Keratinocyte (primary cell): Measurements from ENCODE around the gene RNASE13. TPM values are rescaled to one million over a fixed set of nuclear protein-coding genes. Genes with fewer than 3 reads are reported as not detected.

Experiments used
- DNase-seq: peaks from one replicate; pipeline ENCODE4 v3.0.0-alpha.2; 2011; ENCODE audit warnings: low read depth, missing footprints, low spot score
- FAIRE-seq: peaks from 2 replicates; lab custom pipeline; 2011; peaks lifted over from hg19 to GRCh38; lab: Jason Lieb, UNC
- H2AFZ ChIP-seq: 2 replicates; pipeline ENCODE4 v1.6.0; 2012; ENCODE audit warnings: low read length, control low read depth, inconsistent platforms; ENCODE audit not compliant: control insufficient read depth
- H3K27ac ChIP-seq: 2 replicates; pipeline ENCODE4 v1.5.1; 2011; ENCODE audit warnings: low read length; ENCODE audit not compliant: control insufficient read depth, insufficient read depth
- H3K27me3 ChIP-seq: 3 replicates; pipeline ENCODE4 v1.6.0; 2011; ENCODE audit warnings: low read length; ENCODE audit not compliant: control insufficient read depth, insufficient read depth; ENCODE audit errors: extremely low read depth
- H3K36me3 ChIP-seq, 2 experiments: 2 replicates in 1 of 2; 3 replicates in 1 of 2; pipeline ENCODE4 v1.5.1; 2011; ENCODE audit warnings: low read length in 2 of 2, mild to moderate bottlenecking in 1 of 2; ENCODE audit not compliant: control insufficient read depth in 2 of 2, insufficient read depth in 2 of 2; ENCODE audit errors: extremely low read depth in 1 of 2
- H3K4me1 ChIP-seq: 3 replicates; pipeline ENCODE4 v1.5.1; 2011; ENCODE audit warnings: low read length; ENCODE audit not compliant: control insufficient read depth, insufficient read depth; ENCODE audit errors: extremely low read depth
- H3K4me2 ChIP-seq: 3 replicates; pipeline ENCODE4 v1.6.0; 2011; ENCODE audit warnings: low read depth, low read length; ENCODE audit not compliant: control insufficient read depth, insufficient read depth; ENCODE audit errors: extremely low read depth
- H3K4me3 ChIP-seq, 3 experiments: fragments of 200-600 bp in 1 of 3; sonication (generic) in 1 of 3; 2 replicates in 2 of 3; 3 replicates in 1 of 3; pipeline ENCODE4 v1.5.1; 2011 to 2016; ENCODE audit warnings: low read length in 3 of 3, mild to moderate bottlenecking in 3 of 3, control low read depth in 2 of 3, inconsistent platforms in 1 of 3, low read depth in 1 of 3, mixed read lengths in 1 of 3, mixed run types in 1 of 3, moderate library complexity in 1 of 3; ENCODE audit not compliant: control insufficient read depth in 2 of 3, insufficient read depth in 2 of 3; ENCODE audit errors: extremely low read depth in 1 of 3
- H3K79me2 ChIP-seq: 2 replicates; pipeline ENCODE4 v1.6.0; 2012; ENCODE audit warnings: low read length; ENCODE audit not compliant: control insufficient read depth, insufficient read depth
- H3K9ac ChIP-seq: 3 replicates; pipeline ENCODE4 v1.6.0; 2011; ENCODE audit warnings: low read length; ENCODE audit not compliant: control insufficient read depth, insufficient read depth; ENCODE audit errors: extremely low read depth
- H3K9me1 ChIP-seq: 3 replicates; pipeline ENCODE4 v1.6.0; 2011; ENCODE audit warnings: low read length; ENCODE audit not compliant: control insufficient read depth, insufficient read depth; ENCODE audit errors: extremely low read depth
- H3K9me3 ChIP-seq: 2 replicates; pipeline ENCODE4 v1.5.1; 2012; ENCODE audit warnings: low read depth, low read length; ENCODE audit not compliant: control insufficient read depth
- H4K20me1 ChIP-seq: 3 replicates; pipeline ENCODE4 v1.6.0; 2011; ENCODE audit warnings: low read length; ENCODE audit not compliant: control insufficient read depth, insufficient read depth; ENCODE audit errors: extremely low read depth
- EZH2 ChIP-seq: IDR thresholded peaks from one replicate; pipeline ENCODE4 v1.6.1; 2012; ENCODE audit warnings: inconsistent platforms, mild to moderate bottlenecking, low read length, moderate library complexity
- dilution Hi-C: fragments of 300-500 bp; cut with MboI; formaldehyde crosslinking; loops from one replicate; pipeline ENCODE4 v1.7.0; 2020; ENCODE audit warnings: low sequenced_read_pairs; ENCODE audit not compliant: extremely low pct_ligation_motif_present
- polyA plus RNA-seq, 5 experiments: library from polyadenylated mRNA; depleted of rRNA in 3 of 5; stranded (reverse) in 3 of 5; stranded (forward) in 1 of 5; unstranded in 1 of 5; fragments of >200 nt; gene quantifications; 1 replicate in 1 of 5; 2 replicates in 3 of 5; 3 replicates in 1 of 5; pipeline versions ENCODE4 v1.2.1 to v1.2.3, GENCODE V29; 2011 to 2012; ENCODE audit warnings: missing spikeins in 2 of 5, low read depth in 1 of 5, low replicate concordance in 1 of 5
- TF ChIP-seq, protein P1 (sequence below), 3 experiments: IDR thresholded peaks in 1 of 3; conservative IDR thresholded peaks in 1 of 3; optimal IDR thresholded peaks in 1 of 3; 2 replicates in 2 of 3; 3 replicates in 1 of 3; pipeline versions ENCODE3 to v1.5.1; 2011; ENCODE audit warnings: low read length in 3 of 3, mild to moderate bottlenecking in 3 of 3, moderate library complexity in 2 of 3, control low read depth in 1 of 3, inconsistent platforms in 1 of 3; ENCODE audit not compliant: insufficient read depth in 2 of 3; ENCODE audit errors: extremely low read depth in 1 of 3

Gene RNASE13
- polyA plus RNA-seq, 1 donor (not counting 4 experiments of a cell fraction or from before 2014, with no cell fraction given) = not detected

DNA sequence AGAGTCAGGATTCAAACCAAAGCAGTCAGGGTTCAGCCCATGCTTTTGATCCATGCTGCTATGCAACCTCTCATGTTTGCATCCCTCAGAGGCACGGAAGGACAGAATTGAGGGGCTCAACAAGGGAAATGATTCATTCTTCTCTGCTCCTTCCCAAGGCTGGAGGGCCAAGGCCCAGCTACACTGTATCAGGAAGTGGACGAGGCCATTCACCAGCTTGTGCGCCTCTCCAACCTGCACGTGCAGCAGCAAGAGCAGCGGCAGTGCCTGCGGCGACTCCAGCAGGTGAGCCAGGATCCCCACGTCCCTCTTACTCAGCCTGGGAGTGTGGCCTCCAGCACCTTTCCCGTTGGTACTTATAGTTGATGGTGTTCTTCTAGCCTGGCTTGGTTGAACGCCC lies 44.1 kb upstream of the RNASE13 start:
- H3K27me3 ChIP-seq = no peaks in the 10 kb centered on the region
- no peaks in the 10 kb centered on the region for H3K9me1 ChIP-seq
- peaks cover 8 to 14% of the 10 kb centered on the region in 2 experiments for H3K36me3 ChIP-seq
- H4K20me1 ChIP-seq = no peaks in the 10 kb centered on the region
- FAIRE-seq = no peak
- dilution Hi-C loops = no loop called here
- H3K9ac ChIP-seq = no peak overlapping the region
- no peak overlapping the region for H3K4me2 ChIP-seq
- no peak overlapping the region for H2AFZ ChIP-seq
- H3K27ac ChIP-seq = no peak overlapping the region
- no peak overlapping the region for H3K4me3 ChIP-seq
- TF ChIP-seq EZH2 = no peak
- TF ChIP-seq, protein P1, sequence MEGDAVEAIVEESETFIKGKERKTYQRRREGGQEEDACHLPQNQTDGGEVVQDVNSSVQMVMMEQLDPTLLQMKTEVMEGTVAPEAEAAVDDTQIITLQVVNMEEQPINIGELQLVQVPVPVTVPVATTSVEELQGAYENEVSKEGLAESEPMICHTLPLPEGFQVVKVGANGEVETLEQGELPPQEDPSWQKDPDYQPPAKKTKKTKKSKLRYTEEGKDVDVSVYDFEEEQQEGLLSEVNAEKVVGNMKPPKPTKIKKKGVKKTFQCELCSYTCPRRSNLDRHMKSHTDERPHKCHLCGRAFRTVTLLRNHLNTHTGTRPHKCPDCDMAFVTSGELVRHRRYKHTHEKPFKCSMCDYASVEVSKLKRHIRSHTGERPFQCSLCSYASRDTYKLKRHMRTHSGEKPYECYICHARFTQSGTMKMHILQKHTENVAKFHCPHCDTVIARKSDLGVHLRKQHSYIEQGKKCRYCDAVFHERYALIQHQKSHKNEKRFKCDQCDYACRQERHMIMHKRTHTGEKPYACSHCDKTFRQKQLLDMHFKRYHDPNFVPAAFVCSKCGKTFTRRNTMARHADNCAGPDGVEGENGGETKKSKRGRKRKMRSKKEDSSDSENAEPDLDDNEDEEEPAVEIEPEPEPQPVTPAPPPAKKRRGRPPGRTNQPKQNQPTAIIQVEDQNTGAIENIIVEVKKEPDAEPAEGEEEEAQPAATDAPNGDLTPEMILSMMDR (optimal IDR thresholded peaks at IDR 0.05 in 1 of 3, IDR thresholded peaks at IDR 0.05 in 1 of 3, conservative IDR thresholded peaks at IDR 0.05 in 1 of 3; ENCODE audit: extremely low read depth in 1 of 3, insufficient read depth in 2 of 3, low read length in 3 of 3) = no peak
- H3K9me3 ChIP-seq = no peaks in the 10 kb centered on the region
- H3K79me2 ChIP-seq = no peaks in the 10 kb centered on the region
- H3K4me1 ChIP-seq = no peaks in the 10 kb centered on the region
- DNase-seq = no peak

DNA sequence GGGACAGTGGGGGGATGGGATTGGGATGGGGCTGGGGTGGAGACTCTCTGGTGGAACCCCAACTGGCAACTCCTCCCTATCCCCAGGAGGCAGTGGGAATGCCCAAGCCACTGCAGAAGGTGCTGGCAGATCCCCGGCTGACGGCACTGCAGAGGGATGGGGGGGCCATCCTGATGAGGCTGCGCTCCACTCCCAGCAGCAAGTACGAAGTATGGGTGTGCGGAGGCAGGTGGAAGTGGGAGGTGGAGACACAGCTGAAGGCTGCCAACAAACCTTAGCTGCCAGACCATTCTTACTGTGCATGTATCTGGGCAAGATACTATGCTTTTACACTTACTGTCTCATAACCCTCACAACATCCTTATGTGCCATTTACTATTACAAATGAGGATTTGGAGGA lies 43.7 kb upstream of the RNASE13 start:
- dilution Hi-C loops = no loop called here
- no peak overlapping the region for H3K9ac ChIP-seq
- no peaks in the 10 kb centered on the region for H3K9me1 ChIP-seq
- no peaks in the 10 kb centered on the region for H3K4me1 ChIP-seq
- no peak overlapping the region for H3K4me2 ChIP-seq
- peaks cover 8 to 14% of the 10 kb centered on the region in 2 experiments for H3K36me3 ChIP-seq
- H3K9me3 ChIP-seq = no peaks in the 10 kb centered on the region
- H2AFZ ChIP-seq = no peak overlapping the region
- H3K79me2 ChIP-seq = no peaks in the 10 kb centered on the region
- H4K20me1 ChIP-seq = no peaks in the 10 kb centered on the region
- no peaks in the 10 kb centered on the region for H3K27me3 ChIP-seq
- FAIRE-seq = no peak
- no peak overlapping the region for H3K4me3 ChIP-seq
- TF ChIP-seq, protein P1 (optimal IDR thresholded peaks at IDR 0.05 in 1 of 3, IDR thresholded peaks at IDR 0.05 in 1 of 3, conservative IDR thresholded peaks at IDR 0.05 in 1 of 3; ENCODE audit: extremely low read depth in 1 of 3, insufficient read depth in 2 of 3, low read length in 3 of 3) = no peak
- TF ChIP-seq EZH2 = no peak
- DNase-seq = no peak
- no peak overlapping the region for H3K27ac ChIP-seq
